Measurements from ENCODE around the gene KCNIP4. TPM values are rescaled to one million over a fixed set of nuclear protein-coding genes. Genes with fewer than 3 reads are reported as not detected.

KCNIP4 gene
- total RNA-seq, 1 donor from 2014 or later, result not detected

DNA sequence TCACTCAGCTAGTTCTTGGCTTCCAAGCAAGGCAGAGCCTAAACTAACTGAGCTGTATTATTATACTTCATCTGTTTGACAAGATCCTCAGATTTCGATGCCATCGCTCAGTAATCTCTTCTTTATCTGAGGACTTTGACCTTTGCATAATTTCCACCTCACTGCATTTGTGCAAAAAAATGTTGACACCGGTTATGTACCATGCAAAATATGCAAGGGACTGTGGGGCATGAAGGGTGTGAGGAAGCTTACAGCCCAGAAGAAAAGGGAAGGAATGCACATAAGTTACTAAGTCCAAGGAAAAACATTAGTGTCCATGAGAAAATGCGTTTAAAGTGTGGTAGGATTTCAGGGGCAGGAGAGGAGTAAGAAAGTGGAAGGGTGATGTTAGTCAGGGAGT lies 953.0 kb downstream of the KCNIP4 start:
- H3K4me3 ChIP-seq, result no peak overlapping the region
- no peaks in the 10 kb centered on the region for H3K27me3 ChIP-seq (ENCODE audit: low read depth)
- peaks cover 15% of the 10 kb centered on the region for H3K9me3 ChIP-seq (replicated peaks)
- H3K36me3 ChIP-seq, result no peaks in the 10 kb centered on the region
- H3K27ac ChIP-seq (replicated peaks), result no peak overlapping the region
- DNase-seq, result no peak
- intact Hi-C loops (cut with micrococcal nuclease), result no loop called here
- H3K4me1 ChIP-seq, result no peaks in the 10 kb centered on the region
- TF ChIP-seq, protein P1, sequence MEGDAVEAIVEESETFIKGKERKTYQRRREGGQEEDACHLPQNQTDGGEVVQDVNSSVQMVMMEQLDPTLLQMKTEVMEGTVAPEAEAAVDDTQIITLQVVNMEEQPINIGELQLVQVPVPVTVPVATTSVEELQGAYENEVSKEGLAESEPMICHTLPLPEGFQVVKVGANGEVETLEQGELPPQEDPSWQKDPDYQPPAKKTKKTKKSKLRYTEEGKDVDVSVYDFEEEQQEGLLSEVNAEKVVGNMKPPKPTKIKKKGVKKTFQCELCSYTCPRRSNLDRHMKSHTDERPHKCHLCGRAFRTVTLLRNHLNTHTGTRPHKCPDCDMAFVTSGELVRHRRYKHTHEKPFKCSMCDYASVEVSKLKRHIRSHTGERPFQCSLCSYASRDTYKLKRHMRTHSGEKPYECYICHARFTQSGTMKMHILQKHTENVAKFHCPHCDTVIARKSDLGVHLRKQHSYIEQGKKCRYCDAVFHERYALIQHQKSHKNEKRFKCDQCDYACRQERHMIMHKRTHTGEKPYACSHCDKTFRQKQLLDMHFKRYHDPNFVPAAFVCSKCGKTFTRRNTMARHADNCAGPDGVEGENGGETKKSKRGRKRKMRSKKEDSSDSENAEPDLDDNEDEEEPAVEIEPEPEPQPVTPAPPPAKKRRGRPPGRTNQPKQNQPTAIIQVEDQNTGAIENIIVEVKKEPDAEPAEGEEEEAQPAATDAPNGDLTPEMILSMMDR (IDR thresholded peaks at IDR 0.05; ENCODE audit: borderline replicate concordance), result no peak

DNA sequence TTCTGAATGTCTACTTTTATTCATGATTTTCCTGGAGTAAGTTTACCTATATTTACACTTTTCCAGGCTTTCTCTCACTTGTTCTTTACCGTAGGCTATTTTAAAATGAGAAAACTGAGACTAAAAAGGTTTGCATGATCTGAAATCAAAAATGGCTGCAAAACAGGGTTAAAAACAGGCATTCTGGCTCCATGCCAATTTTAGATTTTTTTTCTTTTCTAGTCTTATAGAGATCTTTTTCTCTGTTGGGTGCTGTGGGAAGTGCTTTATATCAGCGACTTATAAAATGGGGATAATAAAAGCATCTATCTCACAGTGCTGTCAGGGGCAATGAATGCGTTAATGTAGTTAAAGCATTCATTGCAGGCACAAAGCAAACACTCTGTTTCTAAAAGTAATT lies 953.6 kb downstream of the KCNIP4 start:
- DNase-seq, result no peak
- Histone ChIP-seq H3K27ac (replicated peaks) (no peak overlapping the region), H3K36me3 (no peaks in the 10 kb centered on the region), H3K4me1 (no peaks in the 10 kb centered on the region), H3K4me3 (no peak overlapping the region), H3K27me3 (ENCODE audit: low read depth) (no peaks in the 10 kb centered on the region), H3K9me3 (replicated peaks) (peaks cover 15% of the 10 kb centered on the region)
- intact Hi-C loops (cut with micrococcal nuclease), result no loop called here
- TF ChIP-seq, protein P1 (IDR thresholded peaks at IDR 0.05; ENCODE audit: borderline replicate concordance), result no peak

DNA sequence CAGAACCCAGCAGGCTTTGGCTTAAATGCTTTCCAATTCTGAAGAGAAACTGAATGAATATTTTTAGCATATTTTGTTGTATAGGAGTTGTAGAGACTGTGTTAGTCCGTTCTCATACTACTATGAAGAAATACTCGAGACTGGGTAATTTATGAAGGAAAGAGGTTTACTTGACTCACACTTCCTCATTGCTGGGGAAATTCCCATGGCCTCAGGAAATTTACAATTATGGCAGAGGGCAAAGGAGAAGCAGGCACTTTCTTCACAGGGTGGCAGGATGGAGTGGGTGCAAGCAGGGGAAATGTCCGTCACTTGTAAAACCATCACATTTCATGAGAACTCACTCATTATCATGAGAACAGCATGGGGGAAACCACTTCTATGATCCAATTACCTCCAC lies 956.6 kb downstream of the KCNIP4 start:
- Histone ChIP-seq H3K4me3 (no peak overlapping the region), H3K27ac (replicated peaks) (no peak overlapping the region), H3K36me3 (no peaks in the 10 kb centered on the region), H3K9me3 (replicated peaks) (peaks cover 15% of the 10 kb centered on the region), H3K27me3 (ENCODE audit: low read depth) (no peaks in the 10 kb centered on the region), H3K4me1 (no peaks in the 10 kb centered on the region)
- no peak for DNase-seq
- TF ChIP-seq, protein P1 (IDR thresholded peaks at IDR 0.05; ENCODE audit: borderline replicate concordance), result no peak
- intact Hi-C loops (cut with micrococcal nuclease), result no loop called here

DNA sequence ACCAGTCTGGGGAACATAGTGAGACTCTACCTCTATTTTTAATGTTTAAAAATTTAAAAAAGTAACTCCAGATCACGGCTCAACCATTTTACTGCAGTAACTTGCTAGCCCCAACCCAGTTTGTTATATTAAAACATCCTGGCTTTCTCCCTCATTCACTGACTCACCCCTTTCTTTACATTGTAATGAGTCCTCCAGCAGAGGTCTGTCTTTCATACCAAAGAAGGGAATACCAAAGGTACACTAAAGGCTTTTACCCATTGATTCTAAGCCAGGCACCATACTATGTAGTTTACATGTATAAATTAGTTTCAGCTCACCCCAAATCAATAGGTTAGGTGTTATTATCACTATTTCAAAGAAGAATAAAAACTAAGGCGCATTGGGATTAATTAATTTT lies 961.4 kb downstream of the KCNIP4 start:
- Histone ChIP-seq H3K27me3 (ENCODE audit: low read depth) (peaks cover 28% of the 10 kb centered on the region), H3K36me3 (no peaks in the 10 kb centered on the region), H3K4me3 (no peak overlapping the region), H3K4me1 (no peaks in the 10 kb centered on the region), H3K27ac (replicated peaks) (no peak overlapping the region), H3K9me3 (replicated peaks) (no peaks in the 10 kb centered on the region)
- intact Hi-C loops (cut with micrococcal nuclease), result no loop called here
- no peak for DNase-seq
- TF ChIP-seq, protein P1 (IDR thresholded peaks at IDR 0.05; ENCODE audit: borderline replicate concordance), result no peak

DNA sequence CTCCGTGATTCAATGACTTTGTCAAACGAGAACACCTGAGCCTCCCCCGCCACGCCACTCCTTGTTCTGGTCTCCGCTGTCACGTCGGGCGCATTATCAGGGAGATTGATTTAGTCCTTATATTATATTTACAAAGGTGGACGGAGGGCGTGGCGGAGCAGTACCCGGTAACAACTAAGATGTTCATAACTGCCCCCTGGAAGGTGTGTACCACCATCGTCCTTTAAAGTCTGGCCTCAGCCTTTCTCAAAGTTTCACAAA lies 964.1 kb downstream of the KCNIP4 start:
- Histone ChIP-seq H3K9me3 (replicated peaks) (no peaks in the 10 kb centered on the region), H3K4me1 (no peaks in the 10 kb centered on the region), H3K27me3 (ENCODE audit: low read depth) (peaks cover 28% of the 10 kb centered on the region), H3K4me3 (no peak overlapping the region), H3K27ac (replicated peaks) (no peak overlapping the region), H3K36me3 (no peaks in the 10 kb centered on the region)
- TF ChIP-seq, protein P1 (IDR thresholded peaks at IDR 0.05; ENCODE audit: borderline replicate concordance), result no peak
- intact Hi-C loops (cut with micrococcal nuclease), result no loop called here
- DNase-seq, result no peak

Data from left ventricle myocardium inferior (tissue), 1 donor.